ENCODE results near the gene CKLF.
"Not testable (repeated sequence)": the region's sequence is repeated elsewhere in the genome, so short reads cannot be mapped to it uniquely, and the experiment has no call there.

The CKLF gene

DNA sequence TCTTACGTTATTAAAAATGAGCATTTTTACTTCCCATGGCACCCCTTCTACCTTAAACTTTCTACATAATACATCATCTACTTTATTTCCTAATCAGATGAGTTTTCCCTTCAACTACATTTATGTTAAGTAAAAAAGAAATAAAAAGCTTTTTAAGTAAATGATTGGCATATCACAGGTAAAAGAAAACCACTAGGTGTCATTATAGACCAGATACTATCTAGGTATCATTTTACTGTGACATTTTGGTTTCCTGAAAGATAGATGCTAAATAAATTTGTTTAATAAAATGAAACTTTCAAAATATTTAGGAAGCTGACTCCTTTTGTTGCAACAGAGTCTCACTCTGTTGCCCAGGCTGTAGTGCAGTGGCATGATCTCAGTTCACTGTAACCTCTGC, 10.0 kb downstream of the CKLF start:
- DNase-seq (ENCODE audit: low read depth, low spot score) = no peak
- ChIA-PET CTCF (interaction anchor here (0.6 to 4.2 kb wide), 8 partner anchors 11 to 307 kb away, joined by 3 to 15 read pairs (median 4); partner anchors contain the start of genes CKLF and NAE1), POLR2A (no interaction called here)
- no peak overlapping the region for H3K4me3 ChIP-seq (ENCODE audit: low read depth, low read length)
- TF ChIP-seq, protein P1, sequence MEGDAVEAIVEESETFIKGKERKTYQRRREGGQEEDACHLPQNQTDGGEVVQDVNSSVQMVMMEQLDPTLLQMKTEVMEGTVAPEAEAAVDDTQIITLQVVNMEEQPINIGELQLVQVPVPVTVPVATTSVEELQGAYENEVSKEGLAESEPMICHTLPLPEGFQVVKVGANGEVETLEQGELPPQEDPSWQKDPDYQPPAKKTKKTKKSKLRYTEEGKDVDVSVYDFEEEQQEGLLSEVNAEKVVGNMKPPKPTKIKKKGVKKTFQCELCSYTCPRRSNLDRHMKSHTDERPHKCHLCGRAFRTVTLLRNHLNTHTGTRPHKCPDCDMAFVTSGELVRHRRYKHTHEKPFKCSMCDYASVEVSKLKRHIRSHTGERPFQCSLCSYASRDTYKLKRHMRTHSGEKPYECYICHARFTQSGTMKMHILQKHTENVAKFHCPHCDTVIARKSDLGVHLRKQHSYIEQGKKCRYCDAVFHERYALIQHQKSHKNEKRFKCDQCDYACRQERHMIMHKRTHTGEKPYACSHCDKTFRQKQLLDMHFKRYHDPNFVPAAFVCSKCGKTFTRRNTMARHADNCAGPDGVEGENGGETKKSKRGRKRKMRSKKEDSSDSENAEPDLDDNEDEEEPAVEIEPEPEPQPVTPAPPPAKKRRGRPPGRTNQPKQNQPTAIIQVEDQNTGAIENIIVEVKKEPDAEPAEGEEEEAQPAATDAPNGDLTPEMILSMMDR (IDR thresholded peaks at IDR 0.05; ENCODE audit: insufficient read depth, low read length, missing control alignments) = no peak

GRCh38 chr16:66562986-66563385, 10.6 kb downstream of the CKLF start:
- H3K4me3 ChIP-seq (ENCODE audit: low read depth, low read length) = no peak overlapping the region
- TF ChIP-seq, protein P1 (IDR thresholded peaks at IDR 0.05; ENCODE audit: insufficient read depth, low read length, missing control alignments) = no peak
- POLR2A ChIA-PET = interaction anchor here (0.9 kb wide), 1 partner anchor 11 kb away, joined by 3 read pairs; the partner anchor contains the start of gene CKLF
- CTCF ChIA-PET = interaction anchor here (0.6 to 4.2 kb wide), 11 partner anchors 8 to 306 kb away, joined by 3 to 15 read pairs (median 4); partner anchors contain the start of genes CKLF and NAE1
- DNase-seq (ENCODE audit: low read depth, low spot score) = no peak

GRCh38 chr16:66563574-66564334, 11.4 kb downstream of the CKLF start:
- POLR2A ChIA-PET = interaction anchor here (0.9 to 1.8 kb wide), 2 partner anchors 11 kb away, joined by 3 to 9 read pairs; partner anchors contain the start of gene CKLF
- CTCF ChIA-PET = interaction anchor here (0.9 to 4.2 kb wide), 13 partner anchors 9 to 305 kb away, joined by 3 to 15 read pairs (median 4); partner anchors contain the start of gene CKLF

GRCh38 chr16:66566051-66566901, 13.9 kb downstream of the CKLF start, which contains the start of gene CMTM1:
CMTM1 (plus strand) TSS chr16:66566439; CDS start chr16:66566514, 75 bp downstream.
- TF ChIP-seq, protein P1 (IDR thresholded peaks at IDR 0.05; ENCODE audit: insufficient read depth, low read length, missing control alignments) = no peak
- ChIA-PET CTCF (interaction anchor here (0.9 to 4.2 kb wide), 2 partner anchors 9 to 42 kb away, joined by 3 to 15 read pairs; no protein-coding TSS in a partner anchor), POLR2A (interaction anchor here (1.2 kb wide), 1 partner anchor 9 kb away, joined by 3 read pairs; no protein-coding TSS in a partner anchor)
- no peak within 1 kb of the TSS for H3K4me3 ChIP-seq (ENCODE audit: low read depth, low read length)
- DNase-seq (ENCODE audit: low read depth, low spot score) = no peak

More at GRCh38 chr16:66563574-66564334, 11.4 kb downstream of the CKLF start:
- TF ChIP-seq, protein P1 (IDR thresholded peaks at IDR 0.05; ENCODE audit: insufficient read depth, low read length, missing control alignments) = no peak
- DNase-seq (ENCODE audit: low read depth, low spot score) = no peak
- no peak overlapping the region for H3K4me3 ChIP-seq (ENCODE audit: low read depth, low read length)

DNA sequence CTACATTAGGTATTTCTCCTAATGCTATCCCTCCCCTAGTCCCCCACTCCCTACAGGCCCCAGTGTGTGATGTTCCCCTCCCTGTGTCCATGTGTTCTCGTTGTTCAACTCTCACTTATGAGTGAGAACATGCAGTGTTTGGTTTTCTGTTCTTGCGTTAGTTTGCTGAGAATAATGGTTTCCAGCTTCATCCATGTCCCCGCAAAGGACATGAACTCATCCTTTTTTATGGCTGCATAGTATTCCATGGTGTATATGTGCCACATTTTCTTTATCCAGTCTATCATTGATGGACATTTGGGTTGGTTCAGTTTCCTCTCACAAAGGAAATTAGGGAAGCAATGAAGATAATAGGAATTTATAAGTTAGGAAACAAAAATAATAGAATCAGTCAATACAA, 14.9 kb downstream of the CKLF start:
- CTCF ChIA-PET; POLR2A ChIA-PET; DNase-seq (ENCODE audit: low read depth, low spot score); H3K4me3 ChIP-seq (ENCODE audit: low read depth, low read length): not testable (repeated sequence)

DNA sequence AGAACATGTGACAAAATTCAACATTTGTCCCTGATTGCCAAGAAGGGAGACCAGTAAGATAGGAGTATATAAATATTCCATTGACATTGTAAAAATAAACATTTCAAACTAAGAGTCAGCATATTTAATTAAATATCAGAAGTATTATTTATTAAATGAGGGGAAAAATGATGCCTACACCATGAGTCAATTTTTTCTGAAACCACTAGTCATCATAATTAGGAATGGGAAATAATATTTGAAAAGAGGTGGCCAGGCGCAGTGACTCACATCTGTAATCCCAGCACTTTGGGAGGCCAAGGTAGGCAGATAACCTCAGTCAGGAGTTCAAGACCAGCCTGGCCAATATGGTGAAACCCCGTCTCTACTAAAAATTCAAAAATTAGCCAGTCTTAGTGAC, 16.0 kb downstream of the CKLF start:
- no peak for DNase-seq (ENCODE audit: low read depth, low spot score)
- H3K4me3 ChIP-seq (ENCODE audit: low read depth, low read length) = no peak overlapping the region
- TF ChIP-seq, protein P1 (IDR thresholded peaks at IDR 0.05; ENCODE audit: insufficient read depth, low read length, missing control alignments) = no peak
- ChIA-PET POLR2A (interaction anchor here (1.2 kb wide), 1 partner anchor 16 kb away, joined by 3 read pairs; the partner anchor contains the start of gene CKLF), CTCF (interaction anchor here (0.8 kb wide), 1 partner anchor 186 kb away, joined by 3 read pairs; no protein-coding TSS in a partner anchor)
